Ishikawa (cell line): Measurements from ENCODE around the gene TEAD1.

Experiments used
- CEBPB ChIP-seq: IDR thresholded peaks from 2 replicates; pipeline ENCODE4 v1.6.1; 2012
- CREB1 ChIP-seq: IDR thresholded peaks from 2 replicates; pipeline ENCODE4 v1.6.1; 2012; ENCODE audit warnings: low read depth
- EGR1 ChIP-seq: IDR thresholded peaks from 2 replicates; pipeline ENCODE4 v1.6.1; 2012
- EP300 ChIP-seq: IDR thresholded peaks from 2 replicates; pipeline ENCODE4 v1.6.1; 2012; ENCODE audit warnings: borderline replicate concordance
- FOXM1 ChIP-seq: IDR thresholded peaks from 2 replicates; pipeline ENCODE4 v1.6.1; 2012; ENCODE audit warnings: low read depth, borderline replicate concordance
- MAX ChIP-seq: IDR thresholded peaks from 2 replicates; pipeline ENCODE4 v1.6.1; 2012
- NFIC ChIP-seq: IDR thresholded peaks from 2 replicates; pipeline ENCODE4 v1.6.1; 2012
- RAD21 ChIP-seq: IDR thresholded peaks from 2 replicates; pipeline ENCODE4 v1.6.1; 2012; ENCODE audit warnings: low read depth
- TAF1 ChIP-seq: IDR thresholded peaks from 2 replicates; pipeline ENCODE4 v1.6.1; 2012; ENCODE audit warnings: low read depth, mild to moderate bottlenecking
- TCF12 ChIP-seq: IDR thresholded peaks from 2 replicates; pipeline ENCODE4 v1.6.1; 2012; ENCODE audit warnings: low read depth
- TEAD4 ChIP-seq: IDR thresholded peaks from 2 replicates; pipeline ENCODE4 v1.6.1; 2012
- USF1 ChIP-seq: IDR thresholded peaks from 2 replicates; pipeline ENCODE4 v1.6.1; 2012
- YY1 ChIP-seq: IDR thresholded peaks from 2 replicates; pipeline ENCODE4 v1.6.1; 2012; ENCODE audit warnings: low read depth
- ZBTB7A ChIP-seq: IDR thresholded peaks from 2 replicates; pipeline ENCODE4 v1.6.1; 2012; ENCODE audit warnings: low read depth
- TF ChIP-seq, protein P1 (sequence below): IDR thresholded peaks from 2 replicates; pipeline ENCODE4 v1.6.1; 2012; ENCODE audit warnings: low read depth, mild to moderate bottlenecking

TEAD1 gene

DNA sequence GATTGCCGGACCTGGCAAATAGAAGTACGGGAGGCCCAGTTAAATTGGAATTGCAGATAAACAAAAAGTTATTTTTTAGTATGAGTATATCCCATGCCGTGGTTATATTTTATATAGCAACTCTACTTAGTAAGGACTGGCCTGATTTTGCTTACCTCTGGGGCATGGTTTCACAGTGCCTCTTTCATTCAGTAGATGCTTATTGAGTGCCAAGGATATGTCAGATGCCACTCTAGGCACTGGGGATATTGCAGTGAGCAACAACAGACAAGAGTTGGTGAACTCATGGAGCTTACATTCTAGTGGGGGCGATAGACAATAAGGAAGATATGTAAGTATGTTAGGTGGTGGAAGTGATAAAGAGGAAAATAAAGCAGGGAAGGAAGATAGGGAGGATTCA lies 112.2 kb downstream of the TEAD1 start:
- TF ChIP-seq, protein P1, sequence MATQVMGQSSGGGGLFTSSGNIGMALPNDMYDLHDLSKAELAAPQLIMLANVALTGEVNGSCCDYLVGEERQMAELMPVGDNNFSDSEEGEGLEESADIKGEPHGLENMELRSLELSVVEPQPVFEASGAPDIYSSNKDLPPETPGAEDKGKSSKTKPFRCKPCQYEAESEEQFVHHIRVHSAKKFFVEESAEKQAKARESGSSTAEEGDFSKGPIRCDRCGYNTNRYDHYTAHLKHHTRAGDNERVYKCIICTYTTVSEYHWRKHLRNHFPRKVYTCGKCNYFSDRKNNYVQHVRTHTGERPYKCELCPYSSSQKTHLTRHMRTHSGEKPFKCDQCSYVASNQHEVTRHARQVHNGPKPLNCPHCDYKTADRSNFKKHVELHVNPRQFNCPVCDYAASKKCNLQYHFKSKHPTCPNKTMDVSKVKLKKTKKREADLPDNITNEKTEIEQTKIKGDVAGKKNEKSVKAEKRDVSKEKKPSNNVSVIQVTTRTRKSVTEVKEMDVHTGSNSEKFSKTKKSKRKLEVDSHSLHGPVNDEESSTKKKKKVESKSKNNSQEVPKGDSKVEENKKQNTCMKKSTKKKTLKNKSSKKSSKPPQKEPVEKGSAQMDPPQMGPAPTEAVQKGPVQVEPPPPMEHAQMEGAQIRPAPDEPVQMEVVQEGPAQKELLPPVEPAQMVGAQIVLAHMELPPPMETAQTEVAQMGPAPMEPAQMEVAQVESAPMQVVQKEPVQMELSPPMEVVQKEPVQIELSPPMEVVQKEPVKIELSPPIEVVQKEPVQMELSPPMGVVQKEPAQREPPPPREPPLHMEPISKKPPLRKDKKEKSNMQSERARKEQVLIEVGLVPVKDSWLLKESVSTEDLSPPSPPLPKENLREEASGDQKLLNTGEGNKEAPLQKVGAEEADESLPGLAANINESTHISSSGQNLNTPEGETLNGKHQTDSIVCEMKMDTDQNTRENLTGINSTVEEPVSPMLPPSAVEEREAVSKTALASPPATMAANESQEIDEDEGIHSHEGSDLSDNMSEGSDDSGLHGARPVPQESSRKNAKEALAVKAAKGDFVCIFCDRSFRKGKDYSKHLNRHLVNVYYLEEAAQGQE: no peak
- no peak for TF ChIP-seq FOXM1

DNA sequence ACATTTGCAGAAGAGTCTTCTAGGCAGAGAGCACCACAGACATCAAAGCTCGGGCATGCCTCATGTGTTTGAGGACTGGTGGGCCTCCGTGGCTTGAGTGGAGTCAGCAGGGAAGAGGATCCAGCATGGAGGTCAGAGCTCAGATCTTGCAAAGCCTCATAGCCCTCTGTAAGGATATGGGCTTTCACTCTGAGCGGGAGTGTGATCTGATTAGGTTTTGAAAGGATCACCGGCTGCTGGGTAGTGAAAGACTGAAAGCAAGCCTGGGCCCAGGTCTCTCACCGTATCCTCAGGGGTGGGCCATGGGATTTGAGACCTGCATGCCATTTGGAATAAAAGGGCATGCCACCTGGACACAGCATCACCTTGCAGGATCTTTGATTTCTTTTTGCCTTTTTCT lies 112.7 kb downstream of the TEAD1 start:
- no peak for TF ChIP-seq TCF12
- no peak for TF ChIP-seq CREB1
- TF ChIP-seq, protein P1: no peak
- TF ChIP-seq MAX: no peak
- no peak for TF ChIP-seq YY1
- TF ChIP-seq EGR1: no peak

GRCh38 chr11:12787847-12788246 lies 113.6 kb downstream of the TEAD1 start:
- TF ChIP-seq USF1 (no peak), NFIC (no peak), CREB1 (no peak), YY1 (no peak), MAX (no peak), ZBTB7A (no peak), RAD21 (no peak), TCF12 (no peak), TEAD4 (no peak), EGR1 (no peak), EP300 (no peak), FOXM1 (no peak), TAF1 (no peak), CEBPB (no peak)
- TF ChIP-seq, protein P1: no peak

DNA sequence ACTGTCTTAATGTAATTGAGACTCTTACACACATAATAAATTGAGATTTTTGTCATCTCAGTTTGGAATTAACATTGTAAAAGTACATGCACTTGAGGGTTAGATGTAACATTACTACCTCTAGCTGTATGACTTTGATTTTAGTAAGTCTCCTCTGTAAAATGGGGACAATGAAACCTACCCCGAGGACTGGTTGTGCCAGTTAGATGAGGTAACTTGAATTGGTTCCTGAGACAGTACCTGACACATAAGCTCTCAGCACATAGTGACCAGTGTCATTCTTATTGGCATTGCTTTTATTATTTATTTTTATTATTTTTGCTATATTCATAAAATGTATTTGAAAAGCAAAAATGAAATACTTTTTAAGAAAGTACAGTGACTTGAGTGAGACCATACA lies 114.8 kb downstream of the TEAD1 start:
- no peak for TF ChIP-seq TEAD4
- TF ChIP-seq YY1: no peak
- TF ChIP-seq FOXM1: no peak
- TF ChIP-seq RAD21: no peak
- TF ChIP-seq, protein P1: no peak
- no peak for TF ChIP-seq ZBTB7A
- TF ChIP-seq MAX: no peak
- no peak for TF ChIP-seq TCF12
- no peak for TF ChIP-seq CEBPB
- no peak for TF ChIP-seq EP300
- no peak for TF ChIP-seq EGR1
- TF ChIP-seq USF1: no peak
- TF ChIP-seq TAF1: no peak
- TF ChIP-seq CREB1: no peak
- no peak for TF ChIP-seq NFIC
